HCEC 1CT (cell line): Measurements from ENCODE around the gene ZNF579.

ENCODE experiments used
- DNase-seq: peaks from one replicate; pipeline ENCODE4 v3.0.0-alpha.2; 2017

ZNF579 gene

GRCh38 chr19:55563261-55563690 lies 17.4 kb downstream of the ZNF579 start:
- DNase-seq = no peak

- DNase-seq = no peak
These were observed 21.0 kb downstream of the ZNF579 start for GRCh38 chr19:55559684-55560083.

GRCh38 chr19:55554741-55555152 lies 25.9 kb downstream of the ZNF579 start:
- DNase-seq = no peak

- DNase-seq = no peak
These were observed 26.3 kb downstream of the ZNF579 start for GRCh38 chr19:55554302-55554701.

GRCh38 chr19:55553217-55554182 lies 27.1 kb downstream of the ZNF579 start:
- no peak for DNase-seq

- peak; percentile 62 for DNase-seq
These were observed 28.0 kb downstream of the ZNF579 start for GRCh38 chr19:55552620-55553019.

- no peak for DNase-seq
These were observed 28.4 kb downstream of the ZNF579 start for GRCh38 chr19:55552206-55552605.

GRCh38 chr19:55550321-55550650 lies 30.4 kb downstream of the ZNF579 start:
- no peak for DNase-seq

- DNase-seq = peak; percentile 89
These were observed 30.9 kb downstream of the ZNF579 start for GRCh38 chr19:55549500-55550320.

GRCh38 chr19:55546822-55547614 lies 33.6 kb downstream of the ZNF579 start:
- no peak for DNase-seq

GRCh38 chr19:55546011-55546410 lies 34.6 kb downstream of the ZNF579 start:
- DNase-seq = no peak

GRCh38 chr19:55545443-55545842 lies 35.2 kb downstream of the ZNF579 start, which contains the start of gene SBK3:
Gene SBK3, minus strand, starts transcription at chr19:55545543. Its CDS starts 0 bp downstream, at chr19:55545543.
- DNase-seq = no peak

- DNase-seq = no peak
These were observed 35.7 kb downstream of the ZNF579 start for GRCh38 chr19:55544776-55545439.

GRCh38 chr19:55544014-55544413 lies 36.6 kb downstream of the ZNF579 start:
- DNase-seq = no peak

GRCh38 chr19:55543567-55543966 lies 37.1 kb downstream of the ZNF579 start:
- no peak for DNase-seq

- DNase-seq = no peak
These were observed 38.3 kb downstream of the ZNF579 start for GRCh38 chr19:55542292-55542855.

GRCh38 chr19:55541091-55541490 lies 39.6 kb downstream of the ZNF579 start:
- no peak for DNase-seq

GRCh38 chr19:55540619-55541018 lies 40.0 kb downstream of the ZNF579 start:
- no peak for DNase-seq

GRCh38 chr19:55539090-55539984 lies 41.3 kb downstream of the ZNF579 start:
- no peak for DNase-seq

- no peak for DNase-seq
These were observed 42.5 kb downstream of the ZNF579 start for GRCh38 chr19:55538132-55538531.

- DNase-seq = peak; percentile 23
These were observed 42.9 kb downstream of the ZNF579 start for GRCh38 chr19:55537741-55538111.
